ENCODE measurements around the gene KIF22.

DNA sequence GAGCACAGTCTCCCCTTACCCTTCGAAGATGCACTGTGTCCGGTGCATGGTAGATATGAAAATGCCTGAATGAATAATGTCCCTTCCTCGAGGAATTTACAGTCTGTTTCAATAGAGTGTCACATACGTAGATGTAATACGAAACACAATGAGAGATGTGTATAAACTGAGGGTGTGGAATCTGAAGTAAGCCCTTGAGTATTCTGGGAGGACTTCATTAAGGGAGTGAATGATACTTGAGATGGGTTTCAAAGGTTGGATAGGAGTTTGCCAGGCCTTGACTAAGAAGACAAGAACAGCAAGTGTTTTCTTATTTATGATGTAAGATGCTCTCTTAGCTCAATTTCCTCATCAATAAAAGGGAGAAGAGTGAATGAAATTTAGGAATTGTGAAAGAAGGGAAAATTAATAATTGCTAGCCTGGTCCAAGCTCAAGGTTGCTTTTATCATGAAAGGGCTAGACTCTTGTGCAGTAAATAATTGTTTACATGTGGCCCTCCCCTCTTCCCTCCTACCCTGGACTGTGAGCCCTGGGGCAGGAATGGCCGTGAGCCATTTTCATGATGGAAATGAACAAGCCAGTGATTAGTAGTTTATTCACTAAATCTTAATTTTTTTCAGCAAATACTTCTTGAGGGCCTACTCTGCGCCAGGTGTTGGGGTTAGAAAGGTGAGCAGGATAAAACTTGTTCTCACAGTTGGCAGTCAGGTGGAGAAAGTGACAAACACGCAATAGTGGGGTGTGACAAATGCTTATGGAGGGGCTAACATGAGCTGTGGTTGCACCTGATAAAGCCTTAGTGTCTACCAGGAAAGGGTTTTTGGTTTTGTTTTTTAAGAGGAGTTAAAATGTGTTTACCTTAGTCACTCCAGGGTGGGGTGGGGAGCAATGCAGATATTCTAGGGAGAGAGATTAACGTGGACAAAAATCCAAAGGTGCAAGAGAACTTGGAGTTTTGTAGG lies 1.6 kb downstream of the KIF22 start:
- TF ChIP-seq, protein P1, sequence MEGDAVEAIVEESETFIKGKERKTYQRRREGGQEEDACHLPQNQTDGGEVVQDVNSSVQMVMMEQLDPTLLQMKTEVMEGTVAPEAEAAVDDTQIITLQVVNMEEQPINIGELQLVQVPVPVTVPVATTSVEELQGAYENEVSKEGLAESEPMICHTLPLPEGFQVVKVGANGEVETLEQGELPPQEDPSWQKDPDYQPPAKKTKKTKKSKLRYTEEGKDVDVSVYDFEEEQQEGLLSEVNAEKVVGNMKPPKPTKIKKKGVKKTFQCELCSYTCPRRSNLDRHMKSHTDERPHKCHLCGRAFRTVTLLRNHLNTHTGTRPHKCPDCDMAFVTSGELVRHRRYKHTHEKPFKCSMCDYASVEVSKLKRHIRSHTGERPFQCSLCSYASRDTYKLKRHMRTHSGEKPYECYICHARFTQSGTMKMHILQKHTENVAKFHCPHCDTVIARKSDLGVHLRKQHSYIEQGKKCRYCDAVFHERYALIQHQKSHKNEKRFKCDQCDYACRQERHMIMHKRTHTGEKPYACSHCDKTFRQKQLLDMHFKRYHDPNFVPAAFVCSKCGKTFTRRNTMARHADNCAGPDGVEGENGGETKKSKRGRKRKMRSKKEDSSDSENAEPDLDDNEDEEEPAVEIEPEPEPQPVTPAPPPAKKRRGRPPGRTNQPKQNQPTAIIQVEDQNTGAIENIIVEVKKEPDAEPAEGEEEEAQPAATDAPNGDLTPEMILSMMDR (IDR thresholded peaks at IDR 0.05; ENCODE audit: insufficient read depth, low read length, poor library complexity, severe bottlenecking), result no peak
- TF ChIP-seq EZH2phosphoT487 (conservative IDR thresholded peaks at IDR 0.05; ENCODE audit: low read length), result no peak

Measured in SU-DHL-6 (cell line).